ENCODE measurements around the gene TPRX2.
A peak's percentile ranks its signal among the peaks of the same experiment; 100 is the strongest.
"Not testable (repeated sequence)": the region's sequence is repeated elsewhere in the genome, so short reads cannot be mapped to it uniquely, and the experiment has no call there.

The TPRX2 gene

GRCh38 chr19:47842941-47843340, 16.1 kb upstream of the TPRX2 start:
- Mint-ChIP-seq H3K4me1 (no peaks in the 10 kb centered on the region), H3K27ac (no peak overlapping the region), H3K4me3 (no peak overlapping the region), H3K27me3 (peaks cover 26% of the 10 kb centered on the region), H3K36me3 (no peaks in the 10 kb centered on the region), H3K9me3 (no peaks in the 10 kb centered on the region)
- DNase-seq, result no peak
- CTCF ChIA-PET, result no interaction called here

GRCh38 chr19:47848425-47848822, 10.6 kb upstream of the TPRX2 start:
- peaks cover 60% of the 10 kb centered on the region for H3K27me3 Mint-ChIP-seq
- peaks cover 14% of the 10 kb centered on the region for H3K4me1 Mint-ChIP-seq
- H3K27ac Mint-ChIP-seq, result no peak overlapping the region
- no peaks in the 10 kb centered on the region for H3K9me3 Mint-ChIP-seq
- no peak overlapping the region for H3K4me3 Mint-ChIP-seq
- DNase-seq, result no peak
- H3K36me3 Mint-ChIP-seq, result no peaks in the 10 kb centered on the region
- CTCF ChIA-PET, result interaction anchor here (1.1 to 1.5 kb wide), 2 partner anchors 15 to 21 kb away, joined by 3 to 6 read pairs; no protein-coding TSS in a partner anchor

GRCh38 chr19:47848823-47849473, 10.1 kb upstream of the TPRX2 start:
- Mint-ChIP-seq H3K4me1 (peaks cover 17% of the 10 kb centered on the region), H3K9me3 (no peaks in the 10 kb centered on the region), H3K36me3 (no peaks in the 10 kb centered on the region), H3K27ac (no peak overlapping the region), H3K27me3 (peaks cover 63% of the 10 kb centered on the region), H3K4me3 (no peak overlapping the region)
- CTCF ChIA-PET, result interaction anchor here (1.0 to 1.5 kb wide), 4 partner anchors 9 to 22 kb away, joined by 3 to 6 read pairs (median 4); no protein-coding TSS in a partner anchor
- peak; percentile 55 for DNase-seq

- H3K4me1 Mint-ChIP-seq, result peaks cover 23% of the 10 kb centered on the region
- no peak overlapping the region for H3K4me3 Mint-ChIP-seq
- H3K9me3 Mint-ChIP-seq, result no peaks in the 10 kb centered on the region
- H3K27ac Mint-ChIP-seq, result no peak overlapping the region
- no peaks in the 10 kb centered on the region for H3K36me3 Mint-ChIP-seq
- CTCF ChIA-PET, result no interaction called here
- H3K27me3 Mint-ChIP-seq, result peaks cover 55% of the 10 kb centered on the region
- DNase-seq, result no peak
Measured at GRCh38 chr19:47853003-47853402, 6.0 kb upstream of the TPRX2 start.

- H3K36me3 Mint-ChIP-seq, result no peaks in the 10 kb centered on the region
- H3K27ac Mint-ChIP-seq, result no peak overlapping the region
- no peak for DNase-seq
- H3K4me3 Mint-ChIP-seq, result no peak overlapping the region
- peaks cover 13% of the 10 kb centered on the region for H3K4me1 Mint-ChIP-seq
- H3K9me3 Mint-ChIP-seq, result no peaks in the 10 kb centered on the region
- peaks cover 48% of the 10 kb centered on the region for H3K27me3 Mint-ChIP-seq
- CTCF ChIA-PET, result interaction anchor here (0.9 kb wide), 1 partner anchor 8 kb away, joined by 3 read pairs; no protein-coding TSS in a partner anchor
Measured at GRCh38 chr19:47854459-47854858, 4.6 kb upstream of the TPRX2 start.

- H3K9me3 Mint-ChIP-seq, H3K4me3 Mint-ChIP-seq, H3K4me1 Mint-ChIP-seq, H3K27ac Mint-ChIP-seq, H3K36me3 Mint-ChIP-seq, DNase-seq: not testable (repeated sequence)
- CTCF ChIA-PET, result interaction anchor here (1.5 kb wide), 1 partner anchor 11 kb away, joined by 3 read pairs; no protein-coding TSS in a partner anchor
- peaks cover 30% of the 10 kb centered on the region for H3K27me3 Mint-ChIP-seq
Measured at GRCh38 chr19:47858231-47858630, 804 bp upstream of the TPRX2 start.

GRCh38 chr19:47859838-47860237, 803 bp downstream of the TPRX2 start:
- CTCF ChIA-PET, H3K9me3 Mint-ChIP-seq, H3K4me1 Mint-ChIP-seq, H3K4me3 Mint-ChIP-seq, H3K27ac Mint-ChIP-seq, H3K36me3 Mint-ChIP-seq, DNase-seq: not testable (repeated sequence)
- peaks cover 29% of the 10 kb centered on the region for H3K27me3 Mint-ChIP-seq

- H3K27ac Mint-ChIP-seq, result no peak overlapping the region
- no peaks in the 10 kb centered on the region for H3K36me3 Mint-ChIP-seq
Measured at GRCh38 chr19:47860602-47861297, 1.7 kb downstream of the TPRX2 start.

GRCh38 chr19:47861630-47862029, 2.6 kb downstream of the TPRX2 start:
- peaks cover 32% of the 10 kb centered on the region for H3K27me3 Mint-ChIP-seq
- H3K4me1 Mint-ChIP-seq, result no peaks in the 10 kb centered on the region
- CTCF ChIA-PET, result no interaction called here
- no peak for DNase-seq
- no peaks in the 10 kb centered on the region for H3K36me3 Mint-ChIP-seq
- H3K4me3 Mint-ChIP-seq, result no peak overlapping the region
- no peaks in the 10 kb centered on the region for H3K9me3 Mint-ChIP-seq
- H3K27ac Mint-ChIP-seq, result no peak overlapping the region

More at GRCh38 chr19:47860602-47861297, 1.7 kb downstream of the TPRX2 start:
- peaks cover 35% of the 10 kb centered on the region for H3K27me3 Mint-ChIP-seq
- H3K4me3 Mint-ChIP-seq, result no peak overlapping the region
- no peak for DNase-seq
- H3K4me1 Mint-ChIP-seq, result no peaks in the 10 kb centered on the region
- H3K9me3 Mint-ChIP-seq, result no peaks in the 10 kb centered on the region
- CTCF ChIA-PET, result no interaction called here

- no peak overlapping the region for H3K4me3 Mint-ChIP-seq
- CTCF ChIA-PET, result interaction anchor here (0.7 to 1.6 kb wide), 8 partner anchors 9 to 73 kb away, joined by 3 to 6 read pairs (median 3); no protein-coding TSS in a partner anchor
- DNase-seq, result peak; percentile 88
- H3K27me3 Mint-ChIP-seq, result peaks cover 30% of the 10 kb centered on the region
- H3K9me3 Mint-ChIP-seq, result no peaks in the 10 kb centered on the region
- H3K36me3 Mint-ChIP-seq, result no peaks in the 10 kb centered on the region
- H3K4me1 Mint-ChIP-seq, result no peaks in the 10 kb centered on the region
- no peak overlapping the region for H3K27ac Mint-ChIP-seq
Measured at GRCh38 chr19:47863514-47863936, 4.5 kb downstream of the TPRX2 start.

- no peak overlapping the region for H3K27ac Mint-ChIP-seq
- no peaks in the 10 kb centered on the region for H3K36me3 Mint-ChIP-seq
- H3K4me3 Mint-ChIP-seq, result no peak overlapping the region
- no peak for DNase-seq
- CTCF ChIA-PET, result interaction anchor here (1.0 to 1.2 kb wide), 3 partner anchors 35 to 73 kb away, joined by 3 to 4 read pairs (median 3); no protein-coding TSS in a partner anchor
- no peaks in the 10 kb centered on the region for H3K4me1 Mint-ChIP-seq
- H3K9me3 Mint-ChIP-seq, result no peaks in the 10 kb centered on the region
- peaks cover 30% of the 10 kb centered on the region for H3K27me3 Mint-ChIP-seq
Measured at GRCh38 chr19:47865166-47865565, 6.1 kb downstream of the TPRX2 start.

- H3K4me3 Mint-ChIP-seq, result no peak overlapping the region
- CTCF ChIA-PET, result no interaction called here
- H3K36me3 Mint-ChIP-seq, result no peaks in the 10 kb centered on the region
- H3K27ac Mint-ChIP-seq, result peak overlapping the region; percentile 49
- H3K27me3 Mint-ChIP-seq, result peaks cover 7% of the 10 kb centered on the region
- peaks cover 4% of the 10 kb centered on the region for H3K9me3 Mint-ChIP-seq
- H3K4me1 Mint-ChIP-seq, result no peaks in the 10 kb centered on the region
- DNase-seq, result no peak
Measured at GRCh38 chr19:47878906-47879305, 19.9 kb downstream of the TPRX2 start.

- H3K9me3 Mint-ChIP-seq, CTCF ChIA-PET, H3K4me3 Mint-ChIP-seq, H3K4me1 Mint-ChIP-seq, H3K27ac Mint-ChIP-seq, H3K36me3 Mint-ChIP-seq, DNase-seq, H3K27me3 Mint-ChIP-seq: not testable (repeated sequence)
Measured at GRCh38 chr19:47879385-47879784, 20.4 kb downstream of the TPRX2 start.

GRCh38 chr19:47881757-47882156, 22.7 kb downstream of the TPRX2 start:
- DNase-seq, result no peak
- Mint-ChIP-seq H3K36me3 (no peaks in the 10 kb centered on the region), H3K4me3 (no peak overlapping the region), H3K4me1 (no peaks in the 10 kb centered on the region), H3K27ac (no peak overlapping the region), H3K9me3 (peaks cover 4% of the 10 kb centered on the region), H3K27me3 (peaks cover 3% of the 10 kb centered on the region)
- CTCF ChIA-PET, result no interaction called here

GRCh38 chr19:47882890-47883289, 23.9 kb downstream of the TPRX2 start:
- Mint-ChIP-seq H3K9me3 (peaks cover 4% of the 10 kb centered on the region), H3K36me3 (no peaks in the 10 kb centered on the region), H3K27ac (no peak overlapping the region), H3K4me1 (no peaks in the 10 kb centered on the region), H3K4me3 (no peak overlapping the region), H3K27me3 (peaks cover 3% of the 10 kb centered on the region)
- DNase-seq, result no peak
- CTCF ChIA-PET, result no interaction called here
